NOMO-1 (cell line): ENCODE measurements around the gene ARHGAP40.
A peak's percentile ranks its signal among the peaks of the same experiment; 100 is the strongest.

ENCODE experiments used
- DNase-seq, 2 experiments: peaks; one replicate each; lab custom pipeline; 2025; ENCODE audit not compliant: unreplicated experiment in 2 of 2; lab: John Stamatoyannopoulos, UW

The ARHGAP40 gene

GRCh38 chr20:38616457-38616856, 14.8 kb downstream of the ARHGAP40 start:
- no peak for DNase-seq

- DNase-seq, result no peak
These were observed 15.6 kb downstream of the ARHGAP40 start for GRCh38 chr20:38617011-38617829.

GRCh38 chr20:38617830-38618196, 16.2 kb downstream of the ARHGAP40 start:
- DNase-seq, result no peak

GRCh38 chr20:38620441-38620840, 18.8 kb downstream of the ARHGAP40 start:
- no peak for DNase-seq

GRCh38 chr20:38623061-38623460, 21.5 kb downstream of the ARHGAP40 start:
- no peak for DNase-seq

- DNase-seq, result no peak
These were observed 22.5 kb downstream of the ARHGAP40 start for GRCh38 chr20:38624084-38624483.

GRCh38 chr20:38625896-38626295, 24.3 kb downstream of the ARHGAP40 start:
- DNase-seq, result no peak

GRCh38 chr20:38626921-38627659, 25.5 kb downstream of the ARHGAP40 start:
- no peak for DNase-seq

- DNase-seq, result no peak
These were observed 27.2 kb downstream of the ARHGAP40 start for GRCh38 chr20:38628580-38629470.

GRCh38 chr20:38629979-38630378, 28.4 kb downstream of the ARHGAP40 start:
- DNase-seq, result no peak

- DNase-seq, result no peak
These were observed 29.1 kb downstream of the ARHGAP40 start for GRCh38 chr20:38630727-38631126.

GRCh38 chr20:38631155-38632022, 29.8 kb downstream of the ARHGAP40 start:
- DNase-seq, result no peak

GRCh38 chr20:38633577-38634093, 32.0 kb downstream of the ARHGAP40 start:
- peak; percentile 55 to 56 for DNase-seq

GRCh38 chr20:38635721-38636288, 34.2 kb downstream of the ARHGAP40 start:
- DNase-seq, result no peak

- no peak for DNase-seq
These were observed 38.9 kb downstream of the ARHGAP40 start for GRCh38 chr20:38640521-38640920.

GRCh38 chr20:38642498-38642897, 40.9 kb downstream of the ARHGAP40 start:
- no peak for DNase-seq

GRCh38 chr20:38644588-38645260, 43.1 kb downstream of the ARHGAP40 start:
- DNase-seq, result no peak

GRCh38 chr20:38645351-38645750, 43.7 kb downstream of the ARHGAP40 start:
- peak in 1 of 2 experiments; percentile 10 for DNase-seq
